Measurements from ENCODE around the gene FADS3. TPM values are rescaled to one million over a fixed set of nuclear protein-coding genes. Genes with fewer than 3 reads are reported as not detected.

Gene FADS3
- total RNA-seq, 1 donor from 2014 or later: 255 TPM

GRCh38 chr11:61901397-61901796 is 10.1 kb upstream of the FADS3 start:
- DNase-seq (ENCODE audit: low spot score): no peak
- no peaks in the 10 kb centered on the region for H3K9me3 Mint-ChIP-seq (ENCODE audit: low read depth)
- peaks cover 4% of the 10 kb centered on the region for H3K4me1 Mint-ChIP-seq (ENCODE audit: low read depth)
- no peaks in the 10 kb centered on the region for H3K27me3 Mint-ChIP-seq (ENCODE audit: low read depth)
- TF ChIP-seq CTCF (IDR thresholded peaks at IDR 0.05): peak; percentile 12
- no peak overlapping the region for H3K4me3 Mint-ChIP-seq (ENCODE audit: unreplicated experiment)
- peaks cover 9% of the 10 kb centered on the region for H3K36me3 Mint-ChIP-seq (ENCODE audit: low read depth)
- H3K27ac Mint-ChIP-seq (ENCODE audit: unreplicated experiment): no peak overlapping the region

GRCh38 chr11:61900251-61900650 is 8.9 kb upstream of the FADS3 start:
- DNase-seq (ENCODE audit: low spot score): no peak
- H3K27ac Mint-ChIP-seq (ENCODE audit: unreplicated experiment): no peak overlapping the region
- no peaks in the 10 kb centered on the region for H3K9me3 Mint-ChIP-seq (ENCODE audit: low read depth)
- H3K4me1 Mint-ChIP-seq (ENCODE audit: low read depth): peaks cover 4% of the 10 kb centered on the region
- no peak overlapping the region for H3K4me3 Mint-ChIP-seq (ENCODE audit: unreplicated experiment)
- H3K27me3 Mint-ChIP-seq (ENCODE audit: low read depth): no peaks in the 10 kb centered on the region
- no peak for TF ChIP-seq CTCF (IDR thresholded peaks at IDR 0.05)
- peaks cover 9% of the 10 kb centered on the region for H3K36me3 Mint-ChIP-seq (ENCODE audit: low read depth)

DNA sequence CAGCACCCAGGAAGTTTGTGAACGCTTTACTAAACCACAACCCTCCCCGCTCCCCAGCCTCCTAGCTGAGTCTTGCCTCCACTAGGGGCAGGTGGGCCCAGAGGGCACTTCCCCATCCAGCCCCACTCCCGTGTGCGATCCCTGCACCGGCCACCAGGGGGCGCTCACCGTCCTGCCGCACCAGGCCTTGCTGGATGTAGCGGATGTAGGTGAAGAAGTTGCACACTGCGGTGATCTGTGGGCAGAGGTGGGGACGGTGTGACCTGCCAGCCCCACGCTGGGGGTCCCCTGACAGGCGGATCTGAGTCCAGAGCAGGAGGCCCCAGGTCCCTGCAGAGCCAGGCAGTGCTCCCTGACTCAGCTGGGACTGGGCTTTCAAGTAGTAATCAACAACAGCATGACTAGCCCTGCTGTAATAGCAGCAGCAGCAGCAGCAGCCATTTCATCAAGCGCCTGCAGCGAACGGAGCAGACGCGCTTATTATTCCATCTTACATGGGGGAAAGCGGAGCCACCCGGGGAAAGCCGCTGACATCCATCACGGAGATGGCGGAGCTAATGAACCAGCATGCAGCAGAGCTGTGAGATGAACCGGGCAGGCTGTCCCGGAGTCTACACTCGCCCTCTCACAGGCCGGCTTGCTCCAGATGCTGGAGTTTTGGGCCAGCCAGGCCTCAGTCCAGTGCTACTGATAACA is 7.9 kb upstream of the FADS3 start:
- H3K4me1 Mint-ChIP-seq (ENCODE audit: low read depth): peaks cover 7% of the 10 kb centered on the region
- H3K27ac Mint-ChIP-seq (ENCODE audit: unreplicated experiment): no peak overlapping the region
- no peaks in the 10 kb centered on the region for H3K27me3 Mint-ChIP-seq (ENCODE audit: low read depth)
- no peaks in the 10 kb centered on the region for H3K9me3 Mint-ChIP-seq (ENCODE audit: low read depth)
- no peak for DNase-seq (ENCODE audit: low spot score)
- no peak overlapping the region for H3K4me3 Mint-ChIP-seq (ENCODE audit: unreplicated experiment)
- peak; percentile 99 for TF ChIP-seq CTCF (IDR thresholded peaks at IDR 0.05)
- peaks cover 7% of the 10 kb centered on the region for H3K36me3 Mint-ChIP-seq (ENCODE audit: low read depth)

- DNase-seq (ENCODE audit: low spot score): no peak
- Mint-ChIP-seq H3K27ac (ENCODE audit: unreplicated experiment) (no peak overlapping the region), H3K36me3 (ENCODE audit: low read depth) (peaks cover 3% of the 10 kb centered on the region), H3K27me3 (ENCODE audit: low read depth) (no peaks in the 10 kb centered on the region), H3K9me3 (ENCODE audit: low read depth) (no peaks in the 10 kb centered on the region), H3K4me3 (ENCODE audit: unreplicated experiment) (no peak overlapping the region), H3K4me1 (ENCODE audit: low read depth) (peaks cover 15% of the 10 kb centered on the region)
- TF ChIP-seq CTCF (IDR thresholded peaks at IDR 0.05): no peak
These were observed 6.9 kb upstream of the FADS3 start for GRCh38 chr11:61898247-61898582.

DNA sequence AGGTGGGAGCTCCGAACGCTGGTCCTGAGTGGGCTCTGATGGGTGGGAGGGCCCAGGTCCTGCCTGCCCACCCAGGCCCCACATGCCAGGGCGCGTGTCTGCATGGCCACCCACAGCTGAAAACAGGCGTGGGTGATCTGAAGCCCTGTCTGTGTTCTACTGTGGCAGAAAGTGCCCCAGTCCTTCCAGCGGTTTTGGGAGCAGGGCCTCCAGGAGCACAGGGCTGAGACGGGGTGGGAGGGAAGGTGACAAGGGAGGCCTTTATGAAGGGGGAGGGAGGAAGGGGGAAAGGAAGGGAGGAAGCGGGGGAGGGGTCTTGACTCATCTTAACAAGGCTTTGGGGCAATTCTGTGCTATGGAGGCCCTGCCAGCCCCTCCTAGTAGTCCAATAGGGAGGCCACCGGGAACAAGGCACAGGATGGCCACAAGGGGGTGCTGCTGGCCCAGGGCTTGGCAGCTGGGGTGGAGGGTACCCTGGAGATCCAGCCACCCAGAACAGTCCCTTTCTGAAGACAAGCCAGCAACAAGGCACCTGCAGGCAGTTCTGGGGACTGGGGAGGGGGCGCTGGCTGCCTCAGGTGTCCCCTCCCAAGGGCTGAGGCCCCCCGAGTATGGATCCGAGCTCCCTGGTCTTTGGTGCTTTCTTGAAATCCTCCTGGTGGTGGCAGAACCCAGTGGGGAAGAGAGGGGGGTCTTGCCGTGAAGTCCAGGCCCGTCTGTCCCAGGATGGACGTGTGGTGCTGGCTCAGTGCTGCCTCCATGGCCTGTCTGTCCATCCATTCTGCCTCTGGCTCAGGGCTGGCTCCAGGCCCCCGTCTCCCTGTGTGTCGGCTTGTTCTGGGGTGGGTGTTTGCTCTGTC is 6.3 kb upstream of the FADS3 start:
- DNase-seq (ENCODE audit: low spot score): no peak
- Mint-ChIP-seq H3K27me3 (ENCODE audit: low read depth) (no peaks in the 10 kb centered on the region), H3K4me3 (ENCODE audit: unreplicated experiment) (no peak overlapping the region), H3K9me3 (ENCODE audit: low read depth) (no peaks in the 10 kb centered on the region), H3K36me3 (ENCODE audit: low read depth) (no peaks in the 10 kb centered on the region), H3K4me1 (ENCODE audit: low read depth) (peaks cover 19% of the 10 kb centered on the region), H3K27ac (ENCODE audit: unreplicated experiment) (no peak overlapping the region)
- peak; percentile 91 for TF ChIP-seq CTCF (IDR thresholded peaks at IDR 0.05)

All from chondrocyte (in vitro differentiated cells).